ENCODE measurements around the gene GTF2IRD1.
"Not testable (repeated sequence)": the region's sequence is repeated elsewhere in the genome, so short reads cannot be mapped to it uniquely, and the experiment has no call there.

The GTF2IRD1 gene

GRCh38 chr7:74612015-74612829, 158.5 kb downstream of the GTF2IRD1 start:
- H3K36me3 Mint-ChIP-seq (ENCODE audit: low read depth) = no peaks in the 10 kb centered on the region
- no peaks in the 10 kb centered on the region for H3K9me3 Mint-ChIP-seq
- no peak overlapping the region for H3K4me3 Mint-ChIP-seq
- peaks cover 5% of the 10 kb centered on the region for H3K27me3 Mint-ChIP-seq (ENCODE audit: low read depth)
- peaks cover 12% of the 10 kb centered on the region for H3K4me1 Mint-ChIP-seq (ENCODE audit: low read depth)
- H3K27ac Mint-ChIP-seq = no peak overlapping the region

- no peaks in the 10 kb centered on the region for H3K9me3 Mint-ChIP-seq
- H3K27ac Mint-ChIP-seq = peak overlapping the region; percentile 68
- no peaks in the 10 kb centered on the region for H3K27me3 Mint-ChIP-seq (ENCODE audit: low read depth)
- H3K36me3 Mint-ChIP-seq (ENCODE audit: low read depth) = no peaks in the 10 kb centered on the region
- peak overlapping the region; percentile 64 for H3K4me3 Mint-ChIP-seq
- H3K4me1 Mint-ChIP-seq (ENCODE audit: low read depth) = peaks cover 21% of the 10 kb centered on the region
Observed at GRCh38 chr7:74615933-74616780, 162.5 kb downstream of the GTF2IRD1 start.

- Mint-ChIP-seq H3K36me3 (ENCODE audit: low read depth) (no peaks in the 10 kb centered on the region), H3K4me3 (peak overlapping the region; percentile 63), H3K27ac (peak overlapping the region; percentile 81), H3K4me1 (ENCODE audit: low read depth) (peaks cover 21% of the 10 kb centered on the region), H3K27me3 (ENCODE audit: low read depth) (no peaks in the 10 kb centered on the region), H3K9me3 (no peaks in the 10 kb centered on the region)
Observed at GRCh38 chr7:74617180-74617744, 163.6 kb downstream of the GTF2IRD1 start.

GRCh38 chr7:74619235-74619860, 165.6 kb downstream of the GTF2IRD1 start:
- no peak overlapping the region for H3K4me3 Mint-ChIP-seq
- H3K27me3 Mint-ChIP-seq (ENCODE audit: low read depth) = no peaks in the 10 kb centered on the region
- no peaks in the 10 kb centered on the region for H3K36me3 Mint-ChIP-seq (ENCODE audit: low read depth)
- H3K4me1 Mint-ChIP-seq (ENCODE audit: low read depth) = peaks cover 21% of the 10 kb centered on the region
- H3K27ac Mint-ChIP-seq = no peak overlapping the region
- H3K9me3 Mint-ChIP-seq = no peaks in the 10 kb centered on the region

GRCh38 chr7:74622228-74622749, 168.6 kb downstream of the GTF2IRD1 start:
- H3K9me3 Mint-ChIP-seq = no peaks in the 10 kb centered on the region
- no peaks in the 10 kb centered on the region for H3K27me3 Mint-ChIP-seq (ENCODE audit: low read depth)
- no peaks in the 10 kb centered on the region for H3K36me3 Mint-ChIP-seq (ENCODE audit: low read depth)
- H3K4me1 Mint-ChIP-seq (ENCODE audit: low read depth) = peaks cover 12% of the 10 kb centered on the region
- peak overlapping the region; percentile 55 for H3K27ac Mint-ChIP-seq
- H3K4me3 Mint-ChIP-seq = no peak overlapping the region

GRCh38 chr7:74623135-74623534, 169.4 kb downstream of the GTF2IRD1 start:
- Mint-ChIP-seq H3K4me1 (ENCODE audit: low read depth) (peaks cover 5% of the 10 kb centered on the region), H3K9me3 (no peaks in the 10 kb centered on the region), H3K27ac (no peak overlapping the region), H3K27me3 (ENCODE audit: low read depth) (no peaks in the 10 kb centered on the region), H3K36me3 (ENCODE audit: low read depth) (no peaks in the 10 kb centered on the region), H3K4me3 (no peak overlapping the region)

GRCh38 chr7:74625446-74625845, 171.7 kb downstream of the GTF2IRD1 start:
- Mint-ChIP-seq H3K4me1 (ENCODE audit: low read depth) (peaks cover 4% of the 10 kb centered on the region), H3K4me3 (no peak overlapping the region), H3K9me3 (no peaks in the 10 kb centered on the region), H3K27ac (no peak overlapping the region), H3K36me3 (ENCODE audit: low read depth) (no peaks in the 10 kb centered on the region), H3K27me3 (ENCODE audit: low read depth) (no peaks in the 10 kb centered on the region)

- no peak overlapping the region for H3K27ac Mint-ChIP-seq
- no peaks in the 10 kb centered on the region for H3K36me3 Mint-ChIP-seq (ENCODE audit: low read depth)
- peaks cover 4% of the 10 kb centered on the region for H3K4me1 Mint-ChIP-seq (ENCODE audit: low read depth)
- no peak overlapping the region for H3K4me3 Mint-ChIP-seq
- no peaks in the 10 kb centered on the region for H3K9me3 Mint-ChIP-seq
- no peaks in the 10 kb centered on the region for H3K27me3 Mint-ChIP-seq (ENCODE audit: low read depth)
Observed at GRCh38 chr7:74627661-74628411, 174.1 kb downstream of the GTF2IRD1 start.

- no peaks in the 10 kb centered on the region for H3K9me3 Mint-ChIP-seq
- H3K4me3 Mint-ChIP-seq = no peak overlapping the region
- H3K4me1 Mint-ChIP-seq (ENCODE audit: low read depth) = no peaks in the 10 kb centered on the region
- no peak overlapping the region for H3K27ac Mint-ChIP-seq
- H3K36me3 Mint-ChIP-seq (ENCODE audit: low read depth) = no peaks in the 10 kb centered on the region
- no peaks in the 10 kb centered on the region for H3K27me3 Mint-ChIP-seq (ENCODE audit: low read depth)
Observed at GRCh38 chr7:74632505-74632904, 178.8 kb downstream of the GTF2IRD1 start.

- H3K27me3 Mint-ChIP-seq (ENCODE audit: low read depth) = no peaks in the 10 kb centered on the region
- no peak overlapping the region for H3K27ac Mint-ChIP-seq
- H3K4me3 Mint-ChIP-seq = no peak overlapping the region
- no peaks in the 10 kb centered on the region for H3K4me1 Mint-ChIP-seq (ENCODE audit: low read depth)
- H3K9me3 Mint-ChIP-seq = no peaks in the 10 kb centered on the region
- H3K36me3 Mint-ChIP-seq (ENCODE audit: low read depth) = no peaks in the 10 kb centered on the region
Observed at GRCh38 chr7:74633451-74633921, 179.8 kb downstream of the GTF2IRD1 start.

GRCh38 chr7:74637745-74638144, 184.0 kb downstream of the GTF2IRD1 start:
- no peak overlapping the region for H3K4me3 Mint-ChIP-seq
- H3K9me3 Mint-ChIP-seq = no peaks in the 10 kb centered on the region
- no peaks in the 10 kb centered on the region for H3K4me1 Mint-ChIP-seq (ENCODE audit: low read depth)
- H3K36me3 Mint-ChIP-seq (ENCODE audit: low read depth) = no peaks in the 10 kb centered on the region
- no peaks in the 10 kb centered on the region for H3K27me3 Mint-ChIP-seq (ENCODE audit: low read depth)
- H3K27ac Mint-ChIP-seq = no peak overlapping the region

GRCh38 chr7:74650055-74650454, 196.3 kb downstream of the GTF2IRD1 start:
- not testable (repeated sequence) for H3K9me3 Mint-ChIP-seq; H3K36me3 Mint-ChIP-seq (ENCODE audit: low read depth); H3K27me3 Mint-ChIP-seq (ENCODE audit: low read depth)
- Mint-ChIP-seq H3K4me1 (ENCODE audit: low read depth) (peaks cover 18% of the 10 kb centered on the region), H3K27ac (peak overlapping the region; percentile 92), H3K4me3 (peak overlapping the region; percentile 80)

- H3K4me3 Mint-ChIP-seq = peak overlapping the region; percentile 80
- not testable (repeated sequence) for H3K9me3 Mint-ChIP-seq; H3K36me3 Mint-ChIP-seq (ENCODE audit: low read depth); H3K27me3 Mint-ChIP-seq (ENCODE audit: low read depth)
- peak overlapping the region; percentile 92 for H3K27ac Mint-ChIP-seq
- H3K4me1 Mint-ChIP-seq (ENCODE audit: low read depth) = peaks cover 23% of the 10 kb centered on the region
Observed at GRCh38 chr7:74650493-74651132, 196.9 kb downstream of the GTF2IRD1 start.

Data from T-helper 1 cell treated with Interleukin-12 subunit alpha and Interleukin-12 subunit beta and Interleukin-4 antibody, amounts not matched to agents 30 μg/mL and 1 μg/mL, for 36 hours (primary cell).